ENCODE results near the gene HSPA1A.

DNA sequence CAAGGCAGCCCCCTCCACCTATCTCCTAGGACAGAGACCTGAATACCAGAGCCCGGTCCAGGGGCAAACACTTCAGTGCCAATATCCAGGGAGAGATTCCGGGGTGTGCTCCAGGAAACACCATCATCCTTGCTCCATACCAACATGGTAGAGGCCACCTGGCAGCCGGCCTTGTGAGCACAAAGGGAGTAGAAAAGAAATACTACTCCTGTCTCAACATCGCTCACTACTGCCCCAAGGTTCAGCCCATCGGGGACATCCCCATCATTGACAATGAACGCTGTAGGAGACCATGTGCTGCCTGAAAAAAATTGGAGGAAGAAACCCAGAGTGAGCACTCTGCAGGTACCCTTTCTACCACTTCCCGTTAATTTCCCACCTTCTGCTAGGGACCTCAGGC lies 45.8 kb downstream of the HSPA1A start:
- TF ChIP-seq CTCF (IDR thresholded peaks at IDR 0.05; ENCODE audit: low read length) (no peak), EZH2 (IDR thresholded peaks at IDR 0.05; ENCODE audit: borderline replicate concordance, low read length) (no peak)

All from OCI-LY1 (cell line).